OCI-LY3 (cell line): Measurements from ENCODE around the gene STK35.

Source experiments
- H2AFZ ChIP-seq: fragments of 200-600, 300-600 bp; shearing (Covaris generic); 2 replicates; pipeline ENCODE4 v1.6.0; 2014; ENCODE audit warnings: antibody characterized with exemption, low read depth, low read length
- H3K27ac ChIP-seq: fragments of 200-600, 300-600 bp; sonication (generic); 2 replicates; pipeline ENCODE4 v1.5.1; 2014; ENCODE audit warnings: mild to moderate bottlenecking, low read length, moderate library complexity, mixed read lengths
- H3K27me3 ChIP-seq: fragments of 200-600, 300-600 bp; sonication (generic); 2 replicates; pipeline ENCODE4 v1.6.1; 2014; ENCODE audit warnings: low read depth, low read length, mixed read lengths
- H3K36me3 ChIP-seq: fragments of 200-600, 300-600 bp; sonication (generic); replicated peaks from 2 replicates; pipeline ENCODE3; 2014; ENCODE audit warnings: low read depth, low read length, mixed read lengths
- H3K4me1 ChIP-seq: fragments of 300-600, 200-600 bp; sonication (generic); 2 replicates; pipeline ENCODE4 v1.6.1; 2014; ENCODE audit warnings: low read length, mixed read lengths
- H3K4me2 ChIP-seq: fragments of 200-600, 300-600 bp; sonication (generic); 2 replicates; pipeline ENCODE4 v1.6.1; 2014; ENCODE audit warnings: low read length, mixed read lengths
- H3K4me3 ChIP-seq: fragments of 300-600, 200-600 bp; sonication (generic); 2 replicates; pipeline ENCODE4 v1.5.1; 2014; ENCODE audit warnings: antibody characterized with exemption, mild to moderate bottlenecking, low read length, moderate library complexity
- H3K79me2 ChIP-seq: fragments of 300-600, 200-600 bp; shearing (Covaris generic); 2 replicates; pipeline ENCODE4 v1.6.1; 2014; ENCODE audit warnings: mild to moderate bottlenecking, low read length, mixed read lengths
- H3K9ac ChIP-seq: fragments of 300-600, 200-600 bp; shearing (Covaris generic); 2 replicates; pipeline ENCODE4 v1.6.0; 2014; ENCODE audit warnings: mild to moderate bottlenecking, low read length, moderate library complexity
- H3K9me3 ChIP-seq: fragments of 200-600, 300-600 bp; shearing (Covaris generic); 2 replicates; pipeline ENCODE4 v1.6.1; 2014; ENCODE audit warnings: low read length, mixed read lengths; ENCODE audit not compliant: insufficient read depth
- H4K20me1 ChIP-seq: fragments of 200-600, 300-600 bp; sonication (generic); 2 replicates; pipeline ENCODE4 v1.6.1; 2016; ENCODE audit warnings: low read length, mixed read lengths; ENCODE audit not compliant: insufficient read depth
- CTCF ChIP-seq: fragments of 200-600, 300-600 bp; sonication (generic); IDR thresholded peaks from 2 replicates; pipeline ENCODE4 v1.5.1; 2014; ENCODE audit warnings: antibody characterized with exemption, low read length, low read depth
- EZH2phosphoT487 ChIP-seq: fragments of 200-600 bp; shearing (Covaris generic); IDR thresholded peaks from 2 replicates; pipeline ENCODE4 v1.6.1; 2018; ENCODE audit warnings: antibody characterized with exemption, mixed run types, low read depth

The STK35 gene

GRCh38 chr20:2135013-2135412, 33.4 kb downstream of the STK35 start:
- Histone ChIP-seq H3K4me2 (no peak overlapping the region), H4K20me1 (peaks cover 67% of the 10 kb centered on the region)

GRCh38 chr20:2136275-2136674, 34.6 kb downstream of the STK35 start:
- no peaks in the 10 kb centered on the region for H3K27me3 ChIP-seq
- no peak overlapping the region for H3K9ac ChIP-seq
- TF ChIP-seq CTCF: no peak
- TF ChIP-seq EZH2phosphoT487: no peak
- no peak overlapping the region for H2AFZ ChIP-seq
- H4K20me1 ChIP-seq: peaks cover 66% of the 10 kb centered on the region
- peaks cover 8% of the 10 kb centered on the region for H3K36me3 ChIP-seq
- peaks cover 43% of the 10 kb centered on the region for H3K79me2 ChIP-seq
- H3K4me1 ChIP-seq: no peaks in the 10 kb centered on the region
- no peak overlapping the region for H3K4me3 ChIP-seq
- H3K9me3 ChIP-seq: no peaks in the 10 kb centered on the region
- H3K27ac ChIP-seq: no peak overlapping the region
- no peak overlapping the region for H3K4me2 ChIP-seq

More at GRCh38 chr20:2135013-2135412, 33.4 kb downstream of the STK35 start:
- TF ChIP-seq CTCF (no peak), EZH2phosphoT487 (no peak)
- Histone ChIP-seq H3K9ac (no peak overlapping the region), H3K9me3 (no peaks in the 10 kb centered on the region), H3K4me3 (no peak overlapping the region), H3K36me3 (no peaks in the 10 kb centered on the region), H2AFZ (no peak overlapping the region), H3K27me3 (no peaks in the 10 kb centered on the region), H3K79me2 (peaks cover 54% of the 10 kb centered on the region), H3K4me1 (no peaks in the 10 kb centered on the region), H3K27ac (no peak overlapping the region)

- peaks cover 34% of the 10 kb centered on the region for H3K79me2 ChIP-seq
- H3K4me2 ChIP-seq: no peak overlapping the region
- H3K36me3 ChIP-seq: peaks cover 8% of the 10 kb centered on the region
- no peaks in the 10 kb centered on the region for H3K9me3 ChIP-seq
- H3K4me3 ChIP-seq: no peak overlapping the region
- H3K9ac ChIP-seq: no peak overlapping the region
- no peaks in the 10 kb centered on the region for H3K4me1 ChIP-seq
- H3K27me3 ChIP-seq: no peaks in the 10 kb centered on the region
- peaks cover 64% of the 10 kb centered on the region for H4K20me1 ChIP-seq
- no peak overlapping the region for H2AFZ ChIP-seq
- no peak overlapping the region for H3K27ac ChIP-seq
- no peak for TF ChIP-seq CTCF
- TF ChIP-seq EZH2phosphoT487: no peak
Observed at GRCh38 chr20:2137552-2138201, 36.0 kb downstream of the STK35 start.

- Histone ChIP-seq H3K9ac (no peak overlapping the region), H3K4me2 (no peak overlapping the region), H3K4me1 (no peaks in the 10 kb centered on the region), H3K79me2 (peaks cover 27% of the 10 kb centered on the region), H3K27me3 (no peaks in the 10 kb centered on the region), H3K27ac (no peak overlapping the region), H4K20me1 (peaks cover 62% of the 10 kb centered on the region), H3K9me3 (no peaks in the 10 kb centered on the region), H3K36me3 (peaks cover 8% of the 10 kb centered on the region), H3K4me3 (no peak overlapping the region), H2AFZ (no peak overlapping the region)
- TF ChIP-seq CTCF: no peak
- TF ChIP-seq EZH2phosphoT487: no peak
Observed at GRCh38 chr20:2138396-2138795, 36.8 kb downstream of the STK35 start.
